GM23338 (cell line): ENCODE measurements around the gene GALNT11. TPM values are rescaled to one million over a fixed set of nuclear protein-coding genes. Genes with fewer than 3 reads are reported as not detected.

Experiments used
- ATAC-seq: fragments of 200-7000 bp; cut with Tn5 transposase; 3 replicates; pipeline ENCODE4 v1.9.1; 2020
- DNase-seq: peaks from one replicate; pipeline ENCODE4 v3.0.0-alpha.2; 2015; ENCODE audit warnings: low spot score
- H2AFZ ChIP-seq: fragments of 200-600 bp; sonication (generic); 2 replicates; pipeline ENCODE4 v1.8.0; 2016; ENCODE audit warnings: antibody characterized with exemption, mild to moderate bottlenecking, moderate library complexity
- H3F3A ChIP-seq: fragments of 200-600 bp; sonication (generic); replicated peaks from 2 replicates; pipeline ENCODE4 v1.8.0; 2017; ENCODE audit warnings: antibody characterized with exemption, mixed run types, low read depth
- H3K27ac ChIP-seq: fragments of 200-600 bp; sonication (generic); 2 replicates; pipeline ENCODE4 v1.6.1; 2016; ENCODE audit warnings: low read depth
- H3K27me3 ChIP-seq: fragments of 200-600 bp; sonication (generic); 2 replicates; pipeline ENCODE4 v1.8.0; 2016; ENCODE audit warnings: mild to moderate bottlenecking, mixed run types, moderate library complexity; ENCODE audit not compliant: insufficient read depth
- H3K36me3 ChIP-seq: fragments of 200-600 bp; sonication (generic); 2 replicates; pipeline ENCODE4 v1.8.0; 2016; ENCODE audit warnings: mild to moderate bottlenecking; ENCODE audit not compliant: insufficient read depth
- H3K4me1 ChIP-seq: fragments of 200-600 bp; sonication (generic); 2 replicates; pipeline ENCODE4 v1.8.0; 2016; ENCODE audit warnings: mild to moderate bottlenecking, moderate library complexity; ENCODE audit not compliant: insufficient read depth
- H3K4me2 ChIP-seq: fragments of 200-600 bp; sonication (generic); 2 replicates; pipeline ENCODE4 v1.7.1; 2017; ENCODE audit warnings: mixed run types
- H3K4me3 ChIP-seq: fragments of 200-600 bp; sonication (generic); 2 replicates; pipeline ENCODE4 v1.6.1; 2016; ENCODE audit warnings: mixed run types
- H3K79me2 ChIP-seq: fragments of 200-600 bp; sonication (generic); replicated peaks from 2 replicates; pipeline ENCODE4 v1.8.0; 2017; ENCODE audit warnings: mild to moderate bottlenecking; ENCODE audit not compliant: insufficient read depth
- H3K9me2 ChIP-seq: fragments of 200-600 bp; sonication (generic); 2 replicates; pipeline ENCODE4 v1.8.0; 2017; ENCODE audit not compliant: insufficient read depth
- H4K20me1 ChIP-seq: fragments of 200-600 bp; sonication (generic); replicated peaks from 2 replicates; pipeline ENCODE4 v1.8.0; 2017; ENCODE audit warnings: mild to moderate bottlenecking; ENCODE audit not compliant: insufficient read depth
- H3K27ac Mint-ChIP-seq: 2 replicates; pipeline ENCODE4 v1.8.0; 2020; ENCODE audit warnings: inconsistent platforms, mild to moderate bottlenecking, moderate library complexity, mixed read lengths
- H3K27me3 Mint-ChIP-seq: 3 replicates; pipeline ENCODE4 v1.8.0; 2022; ENCODE audit warnings: low read depth, mild to moderate bottlenecking, moderate library complexity, mixed read lengths, inconsistent platforms; ENCODE audit not compliant: insufficient read depth, poor library complexity
- H3K36me3 Mint-ChIP-seq: 3 replicates; pipeline ENCODE4 v1.8.0; 2021; ENCODE audit warnings: low read depth, mild to moderate bottlenecking, inconsistent platforms, moderate library complexity, mixed read lengths
- H3K4me1 Mint-ChIP-seq: 3 replicates; pipeline ENCODE4 v1.8.0; 2020; ENCODE audit warnings: mild to moderate bottlenecking, inconsistent platforms, mixed read lengths
- H3K4me3 Mint-ChIP-seq: 3 replicates; pipeline ENCODE4 v1.8.0; 2021; ENCODE audit warnings: moderate library complexity, mild to moderate bottlenecking, inconsistent platforms, mixed read lengths
- H3K9me3 Mint-ChIP-seq: 3 replicates; pipeline ENCODE4 v1.8.0; 2020; ENCODE audit warnings: moderate library complexity, mild to moderate bottlenecking, inconsistent platforms, mixed read lengths
- CREB1 ChIP-seq: fragments of 250-450 bp; sonication (Bioruptor Pico); IDR thresholded peaks from 2 replicates; pipeline ENCODE4 v1.5.0; 2020; ENCODE audit warnings: low read depth, mild to moderate bottlenecking, moderate library complexity
- CTCF ChIP-seq, 2 experiments: fragments of 200-600 bp in 1 of 2; sonication (generic) in 1 of 2; conservative IDR thresholded peaks; 2 replicates each; pipeline versions ENCODE4 v1.5.1 to v1.6.1; 2016 to 2017; ENCODE audit warnings: antibody characterized with exemption in 2 of 2, low read depth in 2 of 2, mild to moderate bottlenecking in 2 of 2, moderate library complexity in 1 of 2
- ETS1 ChIP-seq: IDR thresholded peaks from 2 replicates; pipeline ENCODE4 v1.6.1; 2016; ENCODE audit warnings: antibody characterized with exemption
- EZH2 ChIP-seq: fragments of 200-600 bp; sonication (generic); IDR thresholded peaks from one replicate; pipeline ENCODE4 v1.8.0; 2017; ENCODE audit warnings: antibody characterized with exemption, mild to moderate bottlenecking, low read depth; ENCODE audit not compliant: unreplicated experiment
- JUNB ChIP-seq: IDR thresholded peaks from one replicate; pipeline ENCODE4 v1.6.1; 2016; ENCODE audit warnings: antibody characterized with exemption; ENCODE audit not compliant: unreplicated experiment
- NANOG ChIP-seq: IDR thresholded peaks from 2 replicates; pipeline ENCODE4 v1.6.1; 2016; ENCODE audit warnings: antibody characterized with exemption, borderline replicate concordance
- REST ChIP-seq: IDR thresholded peaks from one replicate; pipeline ENCODE4 v1.6.1; 2018; ENCODE audit warnings: antibody characterized with exemption; ENCODE audit not compliant: unreplicated experiment
- STAT1 ChIP-seq: IDR thresholded peaks from one replicate; pipeline ENCODE4 v1.6.1; 2016; ENCODE audit warnings: antibody characterized with exemption; ENCODE audit not compliant: unreplicated experiment
- ZNF114 ChIP-seq: fragments of 250-450 bp; sonication (Bioruptor Pico); IDR thresholded peaks from 2 replicates; pipeline ENCODE4 v1.5.0; 2020; ENCODE audit warnings: mild to moderate bottlenecking, moderate library complexity
- ZNF331 ChIP-seq: fragments of 250-450 bp; sonication (Bioruptor Pico); IDR thresholded peaks from 2 replicates; pipeline ENCODE4 v1.5.0; 2020; ENCODE audit warnings: low read depth, mild to moderate bottlenecking, moderate library complexity
- ZNF462 ChIP-seq: fragments of 250-450 bp; sonication (Bioruptor Pico); IDR thresholded peaks from 2 replicates; pipeline ENCODE4 v1.5.0; 2020; ENCODE audit warnings: mild to moderate bottlenecking, moderate library complexity
- polyA plus RNA-seq: library from polyadenylated mRNA; unstranded; fragments of >200 nt; fragmentation: Nextera tagmentation; extraction: Ambion mirVana; gene quantifications from 2 replicates; pipeline ENCODE4 v1.2.1, GENCODE V29; 2016
- total RNA-seq: library from RNA; depleted of rRNA; stranded (reverse); fragments of >200 nt; shearing (Covaris generic); gene quantifications from 2 replicates; pipeline ENCODE4 v1.2.3, GENCODE V29; 2014

The GALNT11 gene
- total and polyA plus RNA-seq, 2 experiments from 2014 or later: 16.1 to 33.6 TPM

GRCh38 chr7:152093717-152094116 lies 68.2 kb downstream of the GALNT11 start:
- Histone ChIP-seq H3K79me2 (0 out of 2 replicates have a peak, but pooled peaks cover 2% of the 10 kb centered on the region), H3K9me2 (no peaks in the 10 kb centered on the region), H3K36me3 (peaks cover 3% of the 10 kb centered on the region), H3K27me3 (no peaks in the 10 kb centered on the region), H3F3A (no peaks in the 10 kb centered on the region), H2AFZ (no peak overlapping the region), H3K4me3 (no peak overlapping the region), H4K20me1 (no peaks in the 10 kb centered on the region; the same call in 1 of the 2 replicates), H3K4me2 (no peak overlapping the region), H3K4me1 (no peaks in the 10 kb centered on the region), H3K27ac (no peak overlapping the region)
- peaks cover 13% of the 10 kb centered on the region for H3K9me3 Mint-ChIP-seq
- no peak overlapping the region for H3K4me3 Mint-ChIP-seq
- H3K27ac Mint-ChIP-seq: no peak overlapping the region
- H3K27me3 Mint-ChIP-seq: peaks cover 6% of the 10 kb centered on the region
- H3K36me3 Mint-ChIP-seq: peaks cover 16% of the 10 kb centered on the region
- ATAC-seq (no peak), DNase-seq (no peak)
- TF ChIP-seq ZNF114 (CRISPR knock-in tag): no peak
- no peak for TF ChIP-seq STAT1
- no peak for TF ChIP-seq ETS1
- no peak for TF ChIP-seq CREB1 (CRISPR knock-in tag)
- TF ChIP-seq EZH2: no peak
- TF ChIP-seq REST: no peak
- no peak for TF ChIP-seq ZNF462 (CRISPR knock-in tag)
- no peak for TF ChIP-seq ZNF331
- no peak for TF ChIP-seq NANOG
- TF ChIP-seq JUNB: no peak
- TF ChIP-seq CTCF (conservative IDR thresholded peaks at IDR 0.05; ENCODE audit: low read depth in 2 of 2): no peak
- no peaks in the 10 kb centered on the region; the same call in 2 of the 3 replicates for H3K4me1 Mint-ChIP-seq
